Right atrium auricular region (tissue), 2 donors: ENCODE results near the gene GPR152. TPM values are rescaled to one million over a fixed set of nuclear protein-coding genes. Genes with fewer than 3 reads are reported as not detected.

Source experiments
- DNase-seq: peaks from one replicate; pipeline ENCODE4 v3.0.0-alpha.2; 2019; ENCODE audit warnings: low spot score
- H3K27ac ChIP-seq, 2 donors: fragments of 200-600 bp; sonication (generic); 1 replicate in 1 of 2; 2 replicates in 1 of 2; pipeline ENCODE4 v1.5.1; 2016 to 2019
- H3K27me3 ChIP-seq, 2 donors: fragments of 200-600 bp; sonication (generic); one replicate each; pipeline versions ENCODE4 v1.5.1 to v1.6.0; 2017 to 2019
- H3K36me3 ChIP-seq: fragments of 200-600 bp; sonication (generic); one replicate; pipeline ENCODE4 v1.5.1; 2016
- H3K4me1 ChIP-seq, 2 donors: fragments of 200-600 bp; sonication (generic); one replicate each; pipeline versions ENCODE4 v1.5.1 to v1.6.0; 2017 to 2019
- H3K4me3 ChIP-seq, 2 donors: fragments of 200-600 bp; sonication (generic); 1 replicate in 1 of 2; 2 replicates in 1 of 2; pipeline ENCODE4 v1.5.1; 2017 to 2019; ENCODE audit warnings: mild to moderate bottlenecking in 1 of 2, moderate library complexity in 1 of 2
- H3K9me3 ChIP-seq, 2 donors: fragments of 200-600 bp; sonication (generic); one replicate each; pipeline ENCODE4 v1.5.1; 2019
- total RNA-seq, 2 donors: library from RNA; depleted of rRNA; stranded (reverse); fragments of >200 nt; gene quantifications; one replicate each; pipeline ENCODE4 v1.1.0, GENCODE V29; 2016
- TF ChIP-seq, protein P1 (sequence below), 2 donors: fragments of 200-600 bp; sonication (generic); IDR thresholded peaks; one replicate each; pipeline ENCODE4 v1.5.1; 2019; ENCODE audit warnings: antibody characterized with exemption in 2 of 2

The GPR152 gene
- total RNA-seq, 2 donors from 2014 or later = not detected

DNA sequence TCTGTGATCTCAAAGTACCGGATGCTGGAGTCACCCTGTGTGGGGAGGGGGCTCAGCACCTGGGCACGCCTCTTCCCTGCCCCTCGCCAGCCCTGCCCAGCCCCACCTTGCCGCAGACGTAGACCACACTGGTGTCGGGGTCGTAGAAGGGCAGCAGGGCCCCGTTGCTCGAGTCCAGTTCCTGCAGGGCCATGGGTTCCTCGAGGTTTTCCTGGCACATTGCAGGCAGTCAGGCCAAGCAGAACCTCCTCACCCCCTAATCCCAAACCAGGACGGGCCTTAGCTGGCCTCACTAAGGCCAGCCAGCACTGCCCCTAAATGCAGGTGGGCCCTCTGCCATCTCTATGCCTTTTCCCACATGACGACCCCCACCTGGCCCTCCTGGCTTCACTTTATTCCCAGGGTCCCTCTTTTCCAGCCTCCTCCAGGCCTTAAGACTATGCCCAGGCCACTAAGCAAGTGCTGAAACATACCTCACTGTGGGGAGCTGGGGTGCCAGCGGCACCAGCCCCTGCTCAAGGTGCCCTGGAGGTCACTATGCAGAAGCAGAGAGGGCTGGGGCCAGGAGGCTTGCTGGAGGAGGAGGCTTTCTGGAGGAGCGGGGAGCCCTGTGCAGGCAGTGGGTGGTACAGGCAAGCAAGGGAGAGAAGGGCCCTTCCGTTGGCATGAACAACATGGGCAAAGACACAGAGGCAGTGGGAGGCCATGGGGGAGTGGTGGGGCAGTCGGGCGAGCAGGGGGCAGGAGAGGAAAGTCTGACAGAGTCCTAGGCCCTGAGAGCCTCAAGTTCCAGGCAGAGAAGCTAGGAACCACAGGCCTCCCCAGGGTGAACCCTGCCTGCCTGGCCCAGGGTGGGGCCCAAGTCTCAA is 12.1 kb downstream of the GPR152 start:
- Histone ChIP-seq H3K36me3 (peaks cover 34% of the 10 kb centered on the region), H3K4me1 (peaks cover 0 to 67% of the 10 kb centered on the region in 2 donors), H3K27me3 (no peaks in the 10 kb centered on the region), H3K9me3 (no peaks in the 10 kb centered on the region), H3K27ac (peak overlapping the region; percentile 27 to 51), H3K4me3 (no peak overlapping the region)
- TF ChIP-seq, protein P1, sequence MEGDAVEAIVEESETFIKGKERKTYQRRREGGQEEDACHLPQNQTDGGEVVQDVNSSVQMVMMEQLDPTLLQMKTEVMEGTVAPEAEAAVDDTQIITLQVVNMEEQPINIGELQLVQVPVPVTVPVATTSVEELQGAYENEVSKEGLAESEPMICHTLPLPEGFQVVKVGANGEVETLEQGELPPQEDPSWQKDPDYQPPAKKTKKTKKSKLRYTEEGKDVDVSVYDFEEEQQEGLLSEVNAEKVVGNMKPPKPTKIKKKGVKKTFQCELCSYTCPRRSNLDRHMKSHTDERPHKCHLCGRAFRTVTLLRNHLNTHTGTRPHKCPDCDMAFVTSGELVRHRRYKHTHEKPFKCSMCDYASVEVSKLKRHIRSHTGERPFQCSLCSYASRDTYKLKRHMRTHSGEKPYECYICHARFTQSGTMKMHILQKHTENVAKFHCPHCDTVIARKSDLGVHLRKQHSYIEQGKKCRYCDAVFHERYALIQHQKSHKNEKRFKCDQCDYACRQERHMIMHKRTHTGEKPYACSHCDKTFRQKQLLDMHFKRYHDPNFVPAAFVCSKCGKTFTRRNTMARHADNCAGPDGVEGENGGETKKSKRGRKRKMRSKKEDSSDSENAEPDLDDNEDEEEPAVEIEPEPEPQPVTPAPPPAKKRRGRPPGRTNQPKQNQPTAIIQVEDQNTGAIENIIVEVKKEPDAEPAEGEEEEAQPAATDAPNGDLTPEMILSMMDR (IDR thresholded peaks at IDR 0.05) = no peak
- DNase-seq = no peak

DNA sequence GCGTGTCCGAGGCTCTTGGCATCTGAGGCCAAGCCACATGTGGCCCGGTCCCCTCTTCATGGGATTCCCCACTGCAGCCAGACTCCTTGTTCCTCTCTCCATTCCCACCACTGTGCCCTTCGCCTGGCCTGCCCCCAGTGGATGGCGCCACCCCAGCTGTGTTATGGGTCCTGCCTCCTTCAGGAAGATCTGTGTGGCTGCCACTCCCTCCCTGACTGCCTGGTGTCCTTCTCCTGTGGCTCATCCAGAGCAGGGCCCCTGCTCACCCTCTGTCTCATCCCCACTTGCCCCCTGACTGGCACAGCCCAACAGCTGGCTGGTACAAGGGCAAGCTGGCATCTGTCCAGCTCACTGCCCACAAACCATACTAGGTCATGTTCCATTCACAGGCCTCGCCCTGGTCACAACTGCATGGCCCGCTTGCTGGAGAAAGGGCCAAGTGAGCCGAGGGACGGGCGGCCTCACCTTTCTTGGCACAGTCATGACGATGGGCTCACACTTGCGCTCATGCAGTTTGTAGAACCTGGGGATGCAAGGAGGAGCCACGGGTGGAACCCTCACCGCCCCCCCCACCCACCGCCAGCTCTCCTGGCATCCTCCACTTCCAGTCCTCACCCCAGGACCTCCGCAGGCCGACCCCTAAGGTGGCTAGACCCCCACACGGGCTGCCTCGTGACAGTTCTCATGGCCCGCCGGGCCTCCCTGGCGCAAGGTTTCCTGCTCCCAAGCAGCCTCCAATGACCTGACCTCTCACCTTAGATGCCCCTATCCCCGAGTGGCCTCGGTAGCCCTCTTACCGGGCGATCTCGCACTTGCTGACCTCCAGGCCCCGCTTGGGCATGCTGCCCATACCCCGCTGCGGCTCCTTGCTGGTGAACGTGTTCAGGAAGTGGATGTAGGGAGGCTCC is 13.0 kb downstream of the GPR152 start:
- H3K27ac ChIP-seq = peak overlapping the region; percentile 27 to 51
- no peaks in the 10 kb centered on the region for H3K9me3 ChIP-seq
- TF ChIP-seq, protein P1 (IDR thresholded peaks at IDR 0.05) = no peak
- peaks cover 0 to 67% of the 10 kb centered on the region in 2 donors for H3K4me1 ChIP-seq
- H3K36me3 ChIP-seq = peaks cover 40% of the 10 kb centered on the region
- H3K27me3 ChIP-seq = no peaks in the 10 kb centered on the region
- DNase-seq = no peak
- no peak overlapping the region for H3K4me3 ChIP-seq

GRCh38 chr11:67438158-67438902 is 14.2 kb downstream of the GPR152 start:
- H3K4me1 ChIP-seq = peaks cover 0 to 60% of the 10 kb centered on the region in 2 donors
- H3K9me3 ChIP-seq = no peaks in the 10 kb centered on the region
- H3K27me3 ChIP-seq = no peaks in the 10 kb centered on the region
- H3K4me3 ChIP-seq = no peak overlapping the region
- H3K27ac ChIP-seq = peak overlapping the region in 1 of 2 donors; percentile 3
- TF ChIP-seq, protein P1 (IDR thresholded peaks at IDR 0.05) = no peak
- H3K36me3 ChIP-seq = peaks cover 52% of the 10 kb centered on the region
- DNase-seq = no peak

GRCh38 chr11:67437809-67438157 is 14.7 kb downstream of the GPR152 start:
- Histone ChIP-seq H3K27me3 (no peaks in the 10 kb centered on the region), H3K9me3 (no peaks in the 10 kb centered on the region), H3K27ac (no peak overlapping the region), H3K4me3 (no peak overlapping the region), H3K36me3 (peaks cover 58% of the 10 kb centered on the region), H3K4me1 (peaks cover 0 to 59% of the 10 kb centered on the region in 2 donors)
- TF ChIP-seq, protein P1 (IDR thresholded peaks at IDR 0.05) = no peak
- DNase-seq = no peak

- TF ChIP-seq, protein P1 (IDR thresholded peaks at IDR 0.05) = no peak
- Histone ChIP-seq H3K9me3 (no peaks in the 10 kb centered on the region), H3K27me3 (no peaks in the 10 kb centered on the region), H3K36me3 (peaks cover 63% of the 10 kb centered on the region), H3K4me1 (peaks cover 0 to 53% of the 10 kb centered on the region in 2 donors), H3K4me3 (peak within 1 kb of the TSS in 1 of 2 donors; percentile 9), H3K27ac (peak within 1 kb of the TSS in 1 of 2 donors; percentile 3)
- no peak for DNase-seq
These were observed 15.3 kb downstream of the GPR152 start, which contains the start of gene PTPRCAP for GRCh38 chr11:67437082-67437808. PTPRCAP (minus strand) TSS chr11:67437682; CDS start chr11:67437619, 63 bp downstream.
